Testis (tissue), 2 donors: ENCODE results near the gene FYN.

ENCODE experiments used
- CTCF ChIP-seq, 3 experiments: fragments of 450-650 bp in 2 of 3; fragments of 200-600 bp in 1 of 3; sonication (generic) in 1 of 3; IDR thresholded peaks; one replicate each; pipeline ENCODE4 v1.5.1; 2016 to 2019; ENCODE audit warnings: antibody characterized with exemption in 3 of 3, mild to moderate bottlenecking in 2 of 3, moderate library complexity in 1 of 3
- POLR2A ChIP-seq: fragments of 450-650 bp; IDR thresholded peaks from one replicate; pipeline ENCODE4 v1.6.1; 2017; ENCODE audit warnings: antibody characterized with exemption, mild to moderate bottlenecking, moderate library complexity

- TF ChIP-seq CTCF (IDR thresholded peaks at IDR 0.05) (no peak), POLR2A (no peak)
These were observed 47.7 kb downstream of the FYN start for GRCh38 chr6:111825439-111826086.
